ENCODE results near the gene INPP5A.

DNA sequence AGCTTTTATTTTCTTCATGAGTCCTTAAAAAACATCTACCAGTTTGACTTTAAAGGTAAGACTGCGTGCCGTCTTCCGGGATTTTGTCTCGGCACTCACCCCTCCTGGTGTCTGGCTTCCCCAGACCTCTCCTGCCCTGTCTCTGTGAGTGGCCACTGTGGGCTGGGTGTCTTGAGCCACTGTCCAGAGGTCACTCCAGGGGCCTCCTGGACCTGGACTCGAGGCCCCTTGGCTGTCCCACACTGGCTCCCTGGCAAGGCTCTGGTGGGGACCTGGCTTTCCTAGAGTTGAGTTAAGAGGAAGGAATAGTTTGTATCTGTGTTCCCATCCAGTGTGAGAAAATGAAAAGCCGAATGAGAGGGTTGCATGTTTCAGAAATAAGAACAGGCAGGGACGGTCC, 152.8 kb downstream of the INPP5A start:
- TF ChIP-seq YBX1 (IDR thresholded peaks at IDR 0.05) (no peak), SRF (IDR thresholded peaks at IDR 0.05; ENCODE audit: low read depth in 2 of 2, low read length in 2 of 2) (no peak), POLR2AphosphoS5 (IDR thresholded peaks at IDR 0.05; ENCODE audit: low read length) (no peak), FOXM1 (IDR thresholded peaks at IDR 0.05; ENCODE audit: low read depth, low read length) (no peak), ZNF384 (IDR thresholded peaks at IDR 0.05; ENCODE audit: borderline replicate concordance, low read depth, low read length) (no peak), POLR2A (IDR thresholded peaks at IDR 0.05; ENCODE audit: low read depth, low read length) (no peak)
- TF ChIP-seq, protein P1, sequence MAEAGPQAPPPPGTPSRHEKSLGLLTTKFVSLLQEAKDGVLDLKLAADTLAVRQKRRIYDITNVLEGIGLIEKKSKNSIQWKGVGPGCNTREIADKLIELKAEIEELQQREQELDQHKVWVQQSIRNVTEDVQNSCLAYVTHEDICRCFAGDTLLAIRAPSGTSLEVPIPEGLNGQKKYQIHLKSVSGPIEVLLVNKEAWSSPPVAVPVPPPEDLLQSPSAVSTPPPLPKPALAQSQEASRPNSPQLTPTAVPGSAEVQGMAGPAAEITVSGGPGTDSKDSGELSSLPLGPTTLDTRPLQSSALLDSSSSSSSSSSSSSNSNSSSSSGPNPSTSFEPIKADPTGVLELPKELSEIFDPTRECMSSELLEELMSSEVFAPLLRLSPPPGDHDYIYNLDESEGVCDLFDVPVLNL (IDR thresholded peaks at IDR 0.05; ENCODE audit: low read depth, low read length) = no peak

Measured in GM12878 (cell line).